Uterus (tissue), 2 donors: Measurements from ENCODE around the gene TTBK2.

ENCODE experiments used
- POLR2A ChIP-seq, 2 donors: fragments of 450-650 bp; IDR thresholded peaks; one replicate each; pipeline ENCODE4 v1.6.1; 2016; ENCODE audit warnings: antibody characterized with exemption in 2 of 2, mild to moderate bottlenecking in 1 of 2, moderate library complexity in 1 of 2
- TF ChIP-seq, protein P1 (sequence below), 4 experiments: fragments of 200-600 bp in 2 of 4; fragments of 450-650 bp in 2 of 4; sonication (generic) in 2 of 4; IDR thresholded peaks; one replicate each; pipeline ENCODE4 v1.5.1; 2016 to 2019; ENCODE audit warnings: antibody characterized with exemption in 4 of 4, mild to moderate bottlenecking in 2 of 4, moderate library complexity in 1 of 4

DNA sequence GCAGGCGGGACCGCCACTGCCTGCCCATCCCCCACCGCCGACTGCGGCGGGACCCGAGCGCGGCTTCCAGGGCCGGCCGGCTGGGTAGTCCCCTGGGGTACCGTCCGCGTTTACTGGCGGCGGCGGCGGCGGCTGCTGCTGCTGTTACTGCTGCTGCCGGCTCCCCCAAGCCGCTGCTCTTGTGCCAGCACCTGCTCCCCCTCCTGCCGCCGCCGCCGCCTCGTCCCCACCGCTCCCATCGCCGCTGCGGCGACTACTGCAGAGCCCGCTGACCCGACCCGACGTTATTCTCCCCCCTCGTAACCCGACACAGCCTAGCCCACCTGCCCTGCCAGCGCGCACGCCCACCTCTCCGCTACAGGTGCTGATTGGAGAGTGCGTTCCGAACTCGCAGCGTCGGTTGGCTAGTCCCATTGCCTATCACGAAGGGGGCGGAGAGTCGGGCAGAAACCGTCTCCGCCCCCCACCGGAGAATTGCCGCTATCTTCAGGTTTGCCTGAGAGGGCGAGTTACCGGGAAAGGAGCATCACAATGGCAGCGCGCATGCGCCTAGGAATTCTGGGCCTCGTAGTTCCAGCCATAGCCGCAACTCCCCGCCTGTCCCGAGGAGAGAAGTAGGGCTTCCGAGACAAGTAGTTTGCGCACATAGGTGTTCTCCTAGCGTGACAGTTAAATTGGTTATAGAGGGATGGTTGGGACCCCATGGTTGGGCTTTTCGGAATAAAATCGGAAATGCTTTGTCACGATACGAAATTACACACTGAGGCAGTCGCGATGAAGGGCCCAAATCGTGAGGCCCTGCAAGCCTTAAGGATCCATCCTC, at the start of gene TTBK2:
- TF ChIP-seq, protein P1, sequence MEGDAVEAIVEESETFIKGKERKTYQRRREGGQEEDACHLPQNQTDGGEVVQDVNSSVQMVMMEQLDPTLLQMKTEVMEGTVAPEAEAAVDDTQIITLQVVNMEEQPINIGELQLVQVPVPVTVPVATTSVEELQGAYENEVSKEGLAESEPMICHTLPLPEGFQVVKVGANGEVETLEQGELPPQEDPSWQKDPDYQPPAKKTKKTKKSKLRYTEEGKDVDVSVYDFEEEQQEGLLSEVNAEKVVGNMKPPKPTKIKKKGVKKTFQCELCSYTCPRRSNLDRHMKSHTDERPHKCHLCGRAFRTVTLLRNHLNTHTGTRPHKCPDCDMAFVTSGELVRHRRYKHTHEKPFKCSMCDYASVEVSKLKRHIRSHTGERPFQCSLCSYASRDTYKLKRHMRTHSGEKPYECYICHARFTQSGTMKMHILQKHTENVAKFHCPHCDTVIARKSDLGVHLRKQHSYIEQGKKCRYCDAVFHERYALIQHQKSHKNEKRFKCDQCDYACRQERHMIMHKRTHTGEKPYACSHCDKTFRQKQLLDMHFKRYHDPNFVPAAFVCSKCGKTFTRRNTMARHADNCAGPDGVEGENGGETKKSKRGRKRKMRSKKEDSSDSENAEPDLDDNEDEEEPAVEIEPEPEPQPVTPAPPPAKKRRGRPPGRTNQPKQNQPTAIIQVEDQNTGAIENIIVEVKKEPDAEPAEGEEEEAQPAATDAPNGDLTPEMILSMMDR (IDR thresholded peaks at IDR 0.05): peak; percentile 8 to 36 (median 23)
- peak; percentile 26 to 78 for TF ChIP-seq POLR2A (IDR thresholded peaks at IDR 0.05)
